Keratinocyte (primary cell): ENCODE results near the gene RBM38. TPM values are rescaled to one million over a fixed set of nuclear protein-coding genes. Genes with fewer than 3 reads are reported as not detected.

Experiments used
- DNase-seq: peaks from one replicate; pipeline ENCODE4 v3.0.0-alpha.2; 2011; ENCODE audit warnings: low read depth, missing footprints, low spot score
- FAIRE-seq: peaks from 2 replicates; lab custom pipeline; 2011; peaks lifted over from hg19 to GRCh38; lab: Jason Lieb, UNC
- H2AFZ ChIP-seq: 2 replicates; pipeline ENCODE4 v1.6.0; 2012; ENCODE audit warnings: low read length, control low read depth, inconsistent platforms; ENCODE audit not compliant: control insufficient read depth
- H3K27ac ChIP-seq: 2 replicates; pipeline ENCODE4 v1.5.1; 2011; ENCODE audit warnings: low read length; ENCODE audit not compliant: control insufficient read depth, insufficient read depth
- H3K27me3 ChIP-seq: 3 replicates; pipeline ENCODE4 v1.6.0; 2011; ENCODE audit warnings: low read length; ENCODE audit not compliant: control insufficient read depth, insufficient read depth; ENCODE audit errors: extremely low read depth
- H3K36me3 ChIP-seq, 2 experiments: 2 replicates in 1 of 2; 3 replicates in 1 of 2; pipeline ENCODE4 v1.5.1; 2011; ENCODE audit warnings: low read length in 2 of 2, mild to moderate bottlenecking in 1 of 2; ENCODE audit not compliant: control insufficient read depth in 2 of 2, insufficient read depth in 2 of 2; ENCODE audit errors: extremely low read depth in 1 of 2
- H3K4me1 ChIP-seq: 3 replicates; pipeline ENCODE4 v1.5.1; 2011; ENCODE audit warnings: low read length; ENCODE audit not compliant: control insufficient read depth, insufficient read depth; ENCODE audit errors: extremely low read depth
- H3K4me2 ChIP-seq: 3 replicates; pipeline ENCODE4 v1.6.0; 2011; ENCODE audit warnings: low read depth, low read length; ENCODE audit not compliant: control insufficient read depth, insufficient read depth; ENCODE audit errors: extremely low read depth
- H3K4me3 ChIP-seq, 3 experiments: fragments of 200-600 bp in 1 of 3; sonication (generic) in 1 of 3; 2 replicates in 2 of 3; 3 replicates in 1 of 3; pipeline ENCODE4 v1.5.1; 2011 to 2016; ENCODE audit warnings: low read length in 3 of 3, mild to moderate bottlenecking in 3 of 3, control low read depth in 2 of 3, inconsistent platforms in 1 of 3, low read depth in 1 of 3, mixed read lengths in 1 of 3, mixed run types in 1 of 3, moderate library complexity in 1 of 3; ENCODE audit not compliant: control insufficient read depth in 2 of 3, insufficient read depth in 2 of 3; ENCODE audit errors: extremely low read depth in 1 of 3
- H3K79me2 ChIP-seq: 2 replicates; pipeline ENCODE4 v1.6.0; 2012; ENCODE audit warnings: low read length; ENCODE audit not compliant: control insufficient read depth, insufficient read depth
- H3K9ac ChIP-seq: 3 replicates; pipeline ENCODE4 v1.6.0; 2011; ENCODE audit warnings: low read length; ENCODE audit not compliant: control insufficient read depth, insufficient read depth; ENCODE audit errors: extremely low read depth
- H3K9me1 ChIP-seq: 3 replicates; pipeline ENCODE4 v1.6.0; 2011; ENCODE audit warnings: low read length; ENCODE audit not compliant: control insufficient read depth, insufficient read depth; ENCODE audit errors: extremely low read depth
- H3K9me3 ChIP-seq: 2 replicates; pipeline ENCODE4 v1.5.1; 2012; ENCODE audit warnings: low read depth, low read length; ENCODE audit not compliant: control insufficient read depth
- H4K20me1 ChIP-seq: 3 replicates; pipeline ENCODE4 v1.6.0; 2011; ENCODE audit warnings: low read length; ENCODE audit not compliant: control insufficient read depth, insufficient read depth; ENCODE audit errors: extremely low read depth
- EZH2 ChIP-seq: IDR thresholded peaks from one replicate; pipeline ENCODE4 v1.6.1; 2012; ENCODE audit warnings: inconsistent platforms, mild to moderate bottlenecking, low read length, moderate library complexity
- dilution Hi-C: fragments of 300-500 bp; cut with MboI; formaldehyde crosslinking; loops from one replicate; pipeline ENCODE4 v1.7.0; 2020; ENCODE audit warnings: low sequenced_read_pairs; ENCODE audit not compliant: extremely low pct_ligation_motif_present
- polyA plus RNA-seq, 5 experiments: library from polyadenylated mRNA; depleted of rRNA in 3 of 5; stranded (reverse) in 3 of 5; stranded (forward) in 1 of 5; unstranded in 1 of 5; fragments of >200 nt; gene quantifications; 1 replicate in 1 of 5; 2 replicates in 3 of 5; 3 replicates in 1 of 5; pipeline versions ENCODE4 v1.2.1 to v1.2.3, GENCODE V29; 2011 to 2012; ENCODE audit warnings: missing spikeins in 2 of 5, low read depth in 1 of 5, low replicate concordance in 1 of 5
- TF ChIP-seq, protein P1 (sequence below), 3 experiments: IDR thresholded peaks in 1 of 3; conservative IDR thresholded peaks in 1 of 3; optimal IDR thresholded peaks in 1 of 3; 2 replicates in 2 of 3; 3 replicates in 1 of 3; pipeline versions ENCODE3 to v1.5.1; 2011; ENCODE audit warnings: low read length in 3 of 3, mild to moderate bottlenecking in 3 of 3, moderate library complexity in 2 of 3, control low read depth in 1 of 3, inconsistent platforms in 1 of 3; ENCODE audit not compliant: insufficient read depth in 2 of 3; ENCODE audit errors: extremely low read depth in 1 of 3

Gene RBM38
- polyA plus RNA-seq, 1 donor (not counting 4 experiments of a cell fraction or from before 2014, with no cell fraction given), result 5.1 TPM

DNA sequence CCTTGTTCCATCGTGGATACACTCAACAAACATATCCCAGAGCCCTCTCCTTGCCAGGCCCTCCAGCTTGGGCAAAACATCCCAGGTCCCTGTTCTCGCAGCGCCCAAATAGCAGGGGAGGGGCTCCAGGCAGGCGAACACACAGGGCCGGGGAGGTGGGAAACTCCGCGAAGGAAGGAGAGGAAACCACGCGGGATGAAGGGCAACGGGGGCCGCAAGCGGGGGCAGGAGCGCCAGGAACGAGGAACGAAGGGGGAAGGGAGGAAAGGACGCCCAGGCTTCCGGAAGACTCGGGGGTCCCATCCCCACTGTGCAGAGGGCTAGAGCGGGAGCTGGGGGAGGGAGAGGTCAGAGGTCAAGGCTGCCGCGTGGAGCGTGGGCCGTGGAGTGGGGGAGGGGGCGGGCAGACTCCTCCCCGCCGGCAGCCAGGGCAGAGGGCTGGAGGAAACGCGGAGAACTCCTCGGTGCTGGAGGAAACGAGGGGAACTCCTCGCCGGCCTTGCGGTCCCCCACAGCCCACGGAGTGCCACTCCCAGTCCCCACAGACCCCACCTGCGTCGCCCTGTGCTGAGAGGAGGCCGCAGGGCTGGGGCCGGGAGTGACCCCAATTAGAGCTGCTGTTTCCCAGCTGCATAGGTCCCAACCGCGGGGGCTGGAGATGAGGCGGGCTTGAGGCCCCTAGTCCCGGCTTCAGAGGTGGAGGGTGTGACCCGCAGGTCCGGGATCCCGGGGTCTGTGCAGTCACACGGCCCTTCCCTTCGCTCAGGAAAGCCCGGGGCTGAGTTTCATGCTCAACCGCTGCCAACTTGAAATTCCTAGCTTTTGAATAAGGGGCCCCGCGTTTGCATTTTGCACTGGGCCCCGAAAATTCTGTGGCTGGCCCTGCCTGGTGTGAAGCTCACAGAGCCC, 1.2 kb upstream of the RBM38 start:
- Histone ChIP-seq H3K27ac (peak overlapping the region; percentile 36), H3K4me2 (peak overlapping the region; percentile 66), H3K36me3 (peaks cover 0 to 6% of the 10 kb centered on the region in 2 experiments), H3K27me3 (no peaks in the 10 kb centered on the region), H3K9me3 (no peaks in the 10 kb centered on the region), H3K79me2 (no peaks in the 10 kb centered on the region), H3K4me3 (peak overlapping the region in 2 of 3 experiments; percentile 37 to 38), H3K4me1 (peaks cover 21% of the 10 kb centered on the region), H2AFZ (peak overlapping the region; percentile 60), H3K9me1 (no peaks in the 10 kb centered on the region), H3K9ac (peak overlapping the region; percentile 65), H4K20me1 (no peaks in the 10 kb centered on the region)
- dilution Hi-C loops, result no loop called here
- TF ChIP-seq, protein P1, sequence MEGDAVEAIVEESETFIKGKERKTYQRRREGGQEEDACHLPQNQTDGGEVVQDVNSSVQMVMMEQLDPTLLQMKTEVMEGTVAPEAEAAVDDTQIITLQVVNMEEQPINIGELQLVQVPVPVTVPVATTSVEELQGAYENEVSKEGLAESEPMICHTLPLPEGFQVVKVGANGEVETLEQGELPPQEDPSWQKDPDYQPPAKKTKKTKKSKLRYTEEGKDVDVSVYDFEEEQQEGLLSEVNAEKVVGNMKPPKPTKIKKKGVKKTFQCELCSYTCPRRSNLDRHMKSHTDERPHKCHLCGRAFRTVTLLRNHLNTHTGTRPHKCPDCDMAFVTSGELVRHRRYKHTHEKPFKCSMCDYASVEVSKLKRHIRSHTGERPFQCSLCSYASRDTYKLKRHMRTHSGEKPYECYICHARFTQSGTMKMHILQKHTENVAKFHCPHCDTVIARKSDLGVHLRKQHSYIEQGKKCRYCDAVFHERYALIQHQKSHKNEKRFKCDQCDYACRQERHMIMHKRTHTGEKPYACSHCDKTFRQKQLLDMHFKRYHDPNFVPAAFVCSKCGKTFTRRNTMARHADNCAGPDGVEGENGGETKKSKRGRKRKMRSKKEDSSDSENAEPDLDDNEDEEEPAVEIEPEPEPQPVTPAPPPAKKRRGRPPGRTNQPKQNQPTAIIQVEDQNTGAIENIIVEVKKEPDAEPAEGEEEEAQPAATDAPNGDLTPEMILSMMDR (optimal IDR thresholded peaks at IDR 0.05 in 1 of 3, IDR thresholded peaks at IDR 0.05 in 1 of 3, conservative IDR thresholded peaks at IDR 0.05 in 1 of 3; ENCODE audit: extremely low read depth in 1 of 3, insufficient read depth in 2 of 3, low read length in 3 of 3), result no peak
- TF ChIP-seq EZH2, result no peak
- DNase-seq, result no peak
- FAIRE-seq, result no peak

DNA sequence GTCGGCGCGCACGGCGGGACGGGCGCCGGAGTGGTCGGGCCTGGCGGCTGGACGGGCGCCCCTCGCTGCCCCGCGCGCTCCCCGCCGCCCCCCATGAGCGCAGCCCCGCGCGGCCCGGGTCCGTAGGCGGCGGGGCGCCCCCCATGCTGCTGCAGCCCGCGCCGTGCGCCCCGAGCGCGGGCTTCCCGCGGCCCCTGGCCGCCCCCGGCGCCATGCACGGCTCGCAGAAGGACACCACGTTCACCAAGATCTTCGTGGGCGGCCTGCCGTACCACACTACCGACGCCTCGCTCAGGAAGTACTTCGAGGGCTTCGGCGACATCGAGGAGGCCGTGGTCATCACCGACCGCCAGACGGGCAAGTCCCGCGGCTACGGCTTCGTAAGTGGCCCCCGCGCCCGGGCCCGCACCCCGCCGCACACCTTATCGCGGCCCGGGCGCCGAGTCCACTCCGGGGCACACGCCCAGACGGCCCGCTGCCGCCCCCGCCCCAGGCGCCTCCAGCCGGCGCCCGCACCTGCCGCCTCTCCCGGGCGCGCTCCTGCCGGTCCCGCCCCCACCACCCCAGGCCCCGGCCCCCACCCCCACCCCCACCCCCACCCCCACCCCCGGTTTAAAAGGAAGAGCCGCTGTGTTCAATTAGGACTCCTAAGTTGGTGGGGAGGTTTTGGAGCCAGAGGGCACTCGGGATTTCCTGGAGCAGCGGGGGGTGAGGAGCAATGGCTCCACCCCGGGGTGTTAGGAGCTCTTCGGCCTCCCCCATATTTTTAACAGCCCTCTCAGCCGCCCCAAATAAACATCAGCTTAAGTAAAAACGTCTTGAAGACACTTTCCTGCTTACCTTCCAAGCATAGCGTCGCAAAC, 474 bp downstream of the RBM38 start:
- H3K4me3 ChIP-seq, result peak overlapping the region; percentile 51 to 64 (median 62)
- DNase-seq (no peak), FAIRE-seq (no peak)
- H3K4me2 ChIP-seq, result peak overlapping the region; percentile 83
- H3K4me1 ChIP-seq, result peaks cover 21% of the 10 kb centered on the region
- peaks cover 2 to 6% of the 10 kb centered on the region in 2 experiments for H3K36me3 ChIP-seq
- peak overlapping the region; percentile 56 for H3K9ac ChIP-seq
- no peaks in the 10 kb centered on the region for H3K27me3 ChIP-seq
- H3K27ac ChIP-seq, result no peak overlapping the region
- no peak for TF ChIP-seq EZH2
- TF ChIP-seq, protein P1 (optimal IDR thresholded peaks at IDR 0.05 in 1 of 3, IDR thresholded peaks at IDR 0.05 in 1 of 3, conservative IDR thresholded peaks at IDR 0.05 in 1 of 3; ENCODE audit: extremely low read depth in 1 of 3, insufficient read depth in 2 of 3, low read length in 3 of 3), result no peak
- H3K79me2 ChIP-seq, result no peaks in the 10 kb centered on the region
- H4K20me1 ChIP-seq, result no peaks in the 10 kb centered on the region
- H3K9me3 ChIP-seq, result no peaks in the 10 kb centered on the region
- no peaks in the 10 kb centered on the region for H3K9me1 ChIP-seq
- dilution Hi-C loops, result no loop called here
- H2AFZ ChIP-seq, result peak overlapping the region; percentile 70
